Panc1 (cell line): ENCODE data around the gene RAD21L1. TPM values are rescaled to one million over a fixed set of nuclear protein-coding genes. Genes with fewer than 3 reads are reported as not detected.

Experiments used
- ATAC-seq: fragments of 200-7000 bp; cut with Tn5 transposase; 2 replicates; pipeline ENCODE4 v1.9.1; 2020; ENCODE audit warnings: mild to moderate bottlenecking, moderate library complexity
- BruUV-seq: library from RNA; stranded (reverse); fragments of 400-500 nt; replicated peaks from 2 replicates; lab custom pipeline; 2021; lab: Mats Ljungman, UMichigan
- CTCF ChIA-PET: fragments of 300-600 bp; sonication (Branson Sonifier 250); formaldehyde crosslinking; loops from one replicate; lab custom pipeline; 2022; ENCODE audit warnings: antibody characterized with exemption; lab: Charles Lee
- POLR2A ChIA-PET: fragments of 300-600 bp; sonication (Branson Sonifier 250); formaldehyde crosslinking; loops from one replicate; lab custom pipeline; 2022; ENCODE audit warnings: antibody characterized with exemption; lab: Charles Lee
- DNase-seq: peaks from one replicate; pipeline ENCODE4 v3.0.0-alpha.2; 2010; ENCODE audit warnings: low read depth, low spot score
- H3K27ac ChIP-seq: 2 replicates; pipeline ENCODE4 v1.5.1; 2011; ENCODE audit warnings: mild to moderate bottlenecking, low read length, inconsistent platforms
- H3K27me3 ChIP-seq: fragments of 200-500 bp; sonication (Bioruptor generic); 2 replicates; pipeline ENCODE4 v1.6.0; 2014; ENCODE audit warnings: low read length, inconsistent platforms; ENCODE audit not compliant: control insufficient read depth, insufficient read depth
- H3K36me3 ChIP-seq: fragments of 200-500 bp; sonication (Bioruptor generic); 2 replicates; pipeline ENCODE4 v1.5.1; 2014; ENCODE audit warnings: inconsistent platforms, mild to moderate bottlenecking, low read length, moderate library complexity; ENCODE audit not compliant: control insufficient read depth, insufficient read depth
- H3K4me1 ChIP-seq: 2 replicates; pipeline ENCODE4 v1.5.1; 2011; ENCODE audit warnings: inconsistent platforms, mild to moderate bottlenecking, low read length, moderate library complexity; ENCODE audit not compliant: control insufficient read depth, insufficient read depth
- H3K4me3 ChIP-seq, 2 experiments: 2 replicates each; pipeline ENCODE4 v1.5.1; 2011 to 2012; ENCODE audit warnings: low read depth in 2 of 2, low read length in 2 of 2, mild to moderate bottlenecking in 2 of 2, inconsistent platforms in 1 of 2, moderate library complexity in 1 of 2
- H3K9me3 ChIP-seq: fragments of 200-500 bp; sonication (Bioruptor generic); 2 replicates; pipeline ENCODE4 v1.5.1; 2014; ENCODE audit warnings: low read depth, mild to moderate bottlenecking, inconsistent platforms, low read length, moderate library complexity; ENCODE audit not compliant: control insufficient read depth, insufficient read depth
- CTCF ChIP-seq: fragments of 450-650 bp; IDR thresholded peaks from 2 replicates; pipeline ENCODE4 v1.5.1; 2017; ENCODE audit warnings: mild to moderate bottlenecking
- POLR2AphosphoS5 ChIP-seq: IDR thresholded peaks from 2 replicates; pipeline ENCODE4 v1.6.1; 2012; ENCODE audit warnings: mild to moderate bottlenecking, low read depth, low read length, moderate library complexity
- REST ChIP-seq, 2 experiments: IDR thresholded peaks; 2 replicates each; pipeline ENCODE4 v1.6.1; 2011 to 2012; ENCODE audit warnings: low read depth in 2 of 2, control low read depth in 1 of 2, low read length in 1 of 2, mild to moderate bottlenecking in 1 of 2, moderate library complexity in 1 of 2; ENCODE audit not compliant: insufficient read depth in 1 of 2
- SIN3A ChIP-seq: IDR thresholded peaks from 2 replicates; pipeline ENCODE4 v1.6.1; 2012; ENCODE audit warnings: low read depth, mild to moderate bottlenecking, low read length, moderate library complexity, borderline replicate concordance; ENCODE audit not compliant: insufficient read depth
- TCF7L2 ChIP-seq: IDR thresholded peaks from 2 replicates; pipeline ENCODE4 v1.6.1; 2011; ENCODE audit warnings: mild to moderate bottlenecking, low read depth, low read length, inconsistent platforms
- in situ Hi-C: cut with HindIII; loops from 2 replicates; pipeline ENCODE4 v1.10.0; 2016; ENCODE audit warnings: low sequenced_read_pairs, low pct_unique_long_range_greater_than_20kb
- intact Hi-C: fragments of 100-400 bp; cut with micrococcal nuclease; formaldehyde crosslinking; loops from one replicate; pipeline ENCODE4 v1.10.0; 2022; ENCODE audit not compliant: unreplicated experiment
- total RNA-seq: library from RNA; stranded (reverse); gene quantifications from one replicate; pipeline ENCODE4 v1.2.1, GENCODE V29; 2021; ENCODE audit not compliant: unreplicated experiment

RAD21L1 gene
- total RNA-seq, 1 experiment from 2014 or later = 1.0 TPM

- no peak overlapping the region for H3K4me3 ChIP-seq
- DNase-seq (no peak), ATAC-seq (no peak)
- no peaks in the 10 kb centered on the region for H3K4me1 ChIP-seq
- TF ChIP-seq POLR2AphosphoS5 (no peak), SIN3A (no peak), TCF7L2 (no peak), REST (IDR thresholded peaks at IDR 0.05; ENCODE audit: insufficient read depth in 1 of 2, low read depth in 2 of 2, low read length in 1 of 2) (no peak), CTCF (no peak)
- intact Hi-C loops = no loop called here
- H3K27ac ChIP-seq = no peak overlapping the region
- H3K27me3 ChIP-seq = no peaks in the 10 kb centered on the region
- BruUV-seq = no TSS peak
- in situ Hi-C loops = no loop called here
- H3K9me3 ChIP-seq = no peaks in the 10 kb centered on the region
- H3K36me3 ChIP-seq = no peaks in the 10 kb centered on the region
- CTCF ChIA-PET = no interaction called here
- POLR2A ChIA-PET = no interaction called here
Measured at GRCh38 chr20:1295276-1295930, 69.6 kb downstream of the RAD21L1 start.

GRCh38 chr20:1296117-1296610 lies 70.3 kb downstream of the RAD21L1 start:
- no peak for TF ChIP-seq TCF7L2
- no peak for TF ChIP-seq REST (IDR thresholded peaks at IDR 0.05; ENCODE audit: insufficient read depth in 1 of 2, low read depth in 2 of 2, low read length in 1 of 2)
- TF ChIP-seq POLR2AphosphoS5 = no peak
- TF ChIP-seq SIN3A = no peak
- TF ChIP-seq CTCF = no peak
- Histone ChIP-seq H3K9me3 (no peaks in the 10 kb centered on the region), H3K4me3 (no peak overlapping the region), H3K27ac (no peak overlapping the region), H3K4me1 (no peaks in the 10 kb centered on the region; the same call in 1 of the 2 replicates), H3K36me3 (no peaks in the 10 kb centered on the region), H3K27me3 (no peaks in the 10 kb centered on the region)
- ChIA-PET POLR2A (no interaction called here), CTCF (no interaction called here)
- intact Hi-C loops = no loop called here
- in situ Hi-C loops = no loop called here
- no peak for DNase-seq
- no peak for ATAC-seq
- no TSS peak for BruUV-seq
